Kidney (tissue), 14 donors: ENCODE results near the gene TAOK1. TPM values are rescaled to one million over a fixed set of nuclear protein-coding genes. Genes with fewer than 3 reads are reported as not detected.

Source experiments
- DNase-seq, 5 donors: peaks; one replicate each; pipeline ENCODE4 v3.0.0-alpha.2; 2013 to 2020
- FAIRE-seq: peaks from 2 replicates; lab custom pipeline; 2012; peaks lifted over from hg19 to GRCh38; lab: Jason Lieb, UNC
- H3K27ac ChIP-seq, 2 donors: one replicate each; pipeline ENCODE4 v1.7.0; 2013; ENCODE audit warnings: low read depth in 2 of 2, low read length in 2 of 2, inconsistent platforms in 1 of 2
- H3K27me3 ChIP-seq: one replicate; pipeline ENCODE4 v1.7.1; 2013; ENCODE audit warnings: low read length, inconsistent platforms; ENCODE audit not compliant: control insufficient read depth, insufficient read depth
- H3K36me3 ChIP-seq, 3 donors: one replicate each; pipeline versions ENCODE4 v1.7.0 to v1.7.1; 2013; ENCODE audit warnings: low read length in 3 of 3, control low read depth in 1 of 3, inconsistent platforms in 1 of 3; ENCODE audit not compliant: insufficient read depth in 3 of 3, control insufficient read depth in 2 of 3
- H3K4me1 ChIP-seq, 3 donors: one replicate each; pipeline versions ENCODE4 v1.7.0 to v1.7.1; 2013; ENCODE audit warnings: low read length in 3 of 3, inconsistent platforms in 1 of 3, low read depth in 1 of 3; ENCODE audit not compliant: control insufficient read depth in 2 of 3, insufficient read depth in 2 of 3
- H3K4me3 ChIP-seq, 3 donors: one replicate each; pipeline versions ENCODE4 v1.7.0 to v1.8.1; 2013; ENCODE audit warnings: low read length in 3 of 3, control low read depth in 1 of 3, inconsistent platforms in 1 of 3
- H3K9ac ChIP-seq, 3 donors: one replicate each; pipeline versions ENCODE4 v1.7.0 to v1.7.1; 2013; ENCODE audit warnings: low read length in 3 of 3, control low read depth in 1 of 3, inconsistent platforms in 1 of 3
- H3K9me3 ChIP-seq, 3 donors: one replicate each; pipeline versions ENCODE4 v1.7.0 to v1.7.1; 2013; ENCODE audit warnings: low read length in 3 of 3, control low read depth in 1 of 3, inconsistent platforms in 1 of 3; ENCODE audit not compliant: control insufficient read depth in 2 of 3, insufficient read depth in 1 of 3
- CTCF ChIP-seq: IDR thresholded peaks from 3 replicates; pipeline ENCODE4 v1.5.1; 2012; ENCODE audit warnings: mild to moderate bottlenecking, moderate library complexity, borderline replicate concordance; ENCODE audit not compliant: insufficient read depth; ENCODE audit errors: extremely low read depth
- intact Hi-C: fragments of 100-400 bp; cut with DNase I; formaldehyde crosslinking; loops from one replicate; pipeline ENCODE4 v1.11.1; 2022
- polyA plus RNA-seq: library from polyadenylated mRNA; stranded (reverse); fragments of 350-450 nt; fragmentation: Illumina TruSeq; extraction: RNeasy Lipid Tissue Mini Kit (QIAGEN cat#74804); gene quantifications from one replicate; pipeline ENCODE4 v1.2.3, GENCODE V29; 2014; ENCODE audit warnings: low read depth, low replicate concordance; ENCODE audit not compliant: insufficient read depth
- total RNA-seq: library from RNA; stranded (reverse); fragmentation: NEBNext Ultra II Directional; extraction: Animal tissue kit (Norgen Biotek cat#: 25700); gene quantifications from one replicate; pipeline ENCODE4 v1.2.1, GENCODE V29; 2021
- donor health status: control.
- donor health status: control.
- donor health status: control.
- donor health status: control.
- donor health status: control.
- donor health status: DM: yes; HTN: yes; CAD: no.
- donor health status: Normal renal cell carcinoma (clear cell type).

The TAOK1 gene
- total and polyA plus RNA-seq, 2 donors from 2014 or later = 5.0 to 74.9 TPM

- TF ChIP-seq CTCF = no peak
- Histone ChIP-seq H3K9ac (no peak overlapping the region), H3K4me3 (no peak overlapping the region), H3K9me3 (no peaks in the 10 kb centered on the region), H3K36me3 (peaks cover 5 to 27% (median 14%) of the 10 kb centered on the region in 3 donors), H3K27ac (no peak overlapping the region), H3K4me1 (no peaks in the 10 kb centered on the region), H3K27me3 (no peaks in the 10 kb centered on the region)
- DNase-seq (no peak), FAIRE-seq (no peak)
- intact Hi-C loops = no loop called here
Observed at GRCh38 chr17:29518359-29518758, 128.2 kb downstream of the TAOK1 start.

DNA sequence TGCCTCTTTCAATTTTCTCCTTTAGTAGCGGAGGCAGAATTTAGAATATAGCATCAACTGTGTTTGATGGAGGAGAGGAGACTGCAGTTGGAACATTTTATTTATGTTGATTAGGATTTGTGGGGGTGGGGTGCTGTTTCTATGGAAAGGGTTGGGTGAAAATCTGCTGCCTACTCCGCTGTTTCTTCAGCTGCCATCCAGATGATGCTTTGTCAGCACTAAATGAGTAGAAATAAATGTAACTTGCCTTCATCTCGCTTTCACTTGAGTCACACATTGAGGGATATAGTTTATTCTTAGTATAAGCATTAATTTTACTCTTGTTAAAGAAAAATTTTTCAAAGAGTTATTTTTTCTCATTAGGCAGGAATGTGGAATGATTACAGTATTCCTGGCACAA lies 134.5 kb downstream of the TAOK1 start:
- no peak overlapping the region for H3K9ac ChIP-seq
- H3K27me3 ChIP-seq = no peaks in the 10 kb centered on the region
- TF ChIP-seq CTCF = no peak
- peak in 1 of 5 donors; percentile 7 for DNase-seq
- intact Hi-C loops = no loop called here
- peaks cover 2 to 20% (median 5%) of the 10 kb centered on the region in 3 donors for H3K36me3 ChIP-seq
- no peak overlapping the region for H3K27ac ChIP-seq
- no peaks in the 10 kb centered on the region for H3K9me3 ChIP-seq
- no peaks in the 10 kb centered on the region for H3K4me1 ChIP-seq
- no peak for FAIRE-seq
- no peak overlapping the region for H3K4me3 ChIP-seq

GRCh38 chr17:29526322-29526721 lies 136.2 kb downstream of the TAOK1 start:
- FAIRE-seq (no peak), DNase-seq (no peak)
- Histone ChIP-seq H3K9me3 (no peaks in the 10 kb centered on the region), H3K4me3 (no peak overlapping the region), H3K27me3 (no peaks in the 10 kb centered on the region), H3K36me3 (peaks cover 2 to 13% (median 9%) of the 10 kb centered on the region in 3 donors), H3K4me1 (no peaks in the 10 kb centered on the region), H3K9ac (no peak overlapping the region), H3K27ac (no peak overlapping the region)
- intact Hi-C loops = no loop called here
- no peak for TF ChIP-seq CTCF

GRCh38 chr17:29533976-29534375 lies 143.8 kb downstream of the TAOK1 start:
- Histone ChIP-seq H3K4me3 (no peak overlapping the region), H3K27me3 (no peaks in the 10 kb centered on the region), H3K36me3 (peaks cover 2 to 12% (median 10%) of the 10 kb centered on the region in 3 donors), H3K4me1 (no peaks in the 10 kb centered on the region), H3K9me3 (no peaks in the 10 kb centered on the region), H3K9ac (no peak overlapping the region), H3K27ac (no peak overlapping the region)
- DNase-seq = no peak
- no peak for FAIRE-seq
- intact Hi-C loops = loop anchor here (10.0 kb wide), 1 partner anchor 159 kb away; no protein-coding TSS in a partner anchor
- no peak for TF ChIP-seq CTCF
